ENCODE data around the gene DHCR24.
"Not testable (repeated sequence)": the region's sequence is repeated elsewhere in the genome, so short reads cannot be mapped to it uniquely, and the experiment has no call there.

Gene DHCR24

DNA sequence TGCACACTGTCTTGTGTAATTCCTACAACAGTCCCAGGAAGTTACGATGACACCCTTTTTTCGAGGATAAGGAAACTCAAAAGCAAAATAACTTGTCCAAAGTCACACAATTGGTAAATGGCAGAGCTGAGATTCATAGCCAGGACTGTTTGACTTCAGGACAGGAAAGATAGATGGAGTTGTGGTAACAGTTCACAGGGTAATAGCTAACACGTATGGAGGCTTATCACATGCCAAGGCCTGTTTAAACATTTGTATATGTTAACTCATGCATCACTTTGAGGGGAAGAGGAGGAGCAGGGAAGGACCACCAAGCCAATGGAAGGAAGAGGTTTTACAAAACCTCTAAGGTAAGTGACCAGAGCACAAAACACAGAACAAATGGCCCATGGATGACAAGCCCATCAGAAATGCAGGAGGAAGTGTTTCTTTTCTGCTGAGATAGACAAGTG is 2.8 kb downstream of the DHCR24 start:
- no peak for DNase-seq (ENCODE audit: low read depth in 1 of 2, low spot score in 1 of 2)
- in situ Hi-C loops (cut with HindIII; ENCODE audit: low pct_unique_long_range_greater_than_20kb, low sequenced_read_pairs) = no loop called here
- no peak for TF ChIP-seq JUND (IDR thresholded peaks at IDR 0.05; ENCODE audit: low read depth)

- DNase-seq (ENCODE audit: low read depth in 1 of 2, low spot score in 1 of 2) = no peak
- in situ Hi-C loops (cut with HindIII; ENCODE audit: low pct_unique_long_range_greater_than_20kb, low sequenced_read_pairs) = no loop called here
- TF ChIP-seq JUND (IDR thresholded peaks at IDR 0.05; ENCODE audit: low read depth) = no peak
Observed at GRCh38 chr1:54883349-54884102, 3.5 kb downstream of the DHCR24 start.

- TF ChIP-seq JUND (IDR thresholded peaks at IDR 0.05; ENCODE audit: low read depth) = no peak
- in situ Hi-C loops (cut with HindIII; ENCODE audit: low pct_unique_long_range_greater_than_20kb, low sequenced_read_pairs) = no loop called here
- DNase-seq (ENCODE audit: low read depth in 1 of 2, low spot score in 1 of 2) = no peak
Observed at GRCh38 chr1:54882519-54882918, 4.5 kb downstream of the DHCR24 start.

DNA sequence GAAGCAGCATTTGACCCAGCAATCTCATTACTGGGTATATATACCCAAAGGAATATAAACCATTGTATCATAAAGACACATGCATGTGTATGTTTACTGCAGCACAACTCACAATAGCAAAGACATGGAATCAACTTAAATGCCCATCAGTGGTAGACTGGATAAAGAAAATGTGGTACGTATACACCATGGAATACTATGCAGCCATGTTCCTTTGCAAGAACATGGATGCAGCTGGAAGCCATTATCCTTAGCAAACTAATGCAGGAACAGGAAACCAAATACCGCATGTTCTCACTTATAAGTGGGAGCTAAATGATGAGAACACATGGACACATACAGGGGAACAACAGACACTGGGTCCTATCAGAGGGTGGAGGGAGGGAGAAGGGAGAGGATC is 5.4 kb downstream of the DHCR24 start:
- DNase-seq (ENCODE audit: low read depth in 1 of 2, low spot score in 1 of 2); in situ Hi-C loops (cut with HindIII; ENCODE audit: low pct_unique_long_range_greater_than_20kb, low sequenced_read_pairs): not testable (repeated sequence)

- no peak for TF ChIP-seq JUND (IDR thresholded peaks at IDR 0.05; ENCODE audit: low read depth)
- in situ Hi-C loops (cut with HindIII; ENCODE audit: low pct_unique_long_range_greater_than_20kb, low sequenced_read_pairs) = no loop called here
- no peak for DNase-seq (ENCODE audit: low read depth in 1 of 2, low spot score in 1 of 2)
Observed at GRCh38 chr1:54879872-54880271, 7.1 kb downstream of the DHCR24 start.

- in situ Hi-C loops (cut with HindIII; ENCODE audit: low pct_unique_long_range_greater_than_20kb, low sequenced_read_pairs) = no loop called here
- no peak for DNase-seq (ENCODE audit: low read depth in 1 of 2, low spot score in 1 of 2)
- TF ChIP-seq JUND (IDR thresholded peaks at IDR 0.05; ENCODE audit: low read depth) = no peak
Observed at GRCh38 chr1:54876814-54877213, 10.2 kb downstream of the DHCR24 start.

DNA sequence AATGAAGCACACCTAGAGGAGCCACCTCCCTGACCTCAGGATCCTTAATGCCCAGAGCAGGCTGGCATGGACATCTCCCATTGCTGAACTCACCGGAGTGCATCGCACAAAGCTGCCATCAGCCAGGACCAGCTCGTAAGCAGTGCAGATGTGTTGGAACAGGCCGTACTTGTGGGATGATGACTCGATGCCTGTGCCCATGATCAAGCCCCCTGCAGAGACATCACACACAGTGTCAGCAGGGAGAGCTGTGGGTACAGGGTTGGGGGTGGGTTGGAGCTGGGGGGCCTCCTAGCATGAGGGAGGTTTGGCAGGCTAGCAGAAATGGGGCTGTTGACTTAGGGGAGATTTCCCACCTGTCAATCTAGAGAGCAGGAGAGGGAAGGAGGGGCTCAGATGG is 12.0 kb downstream of the DHCR24 start:
- DNase-seq (ENCODE audit: low read depth in 1 of 2, low spot score in 1 of 2) = no peak
- no peak for TF ChIP-seq JUND (IDR thresholded peaks at IDR 0.05; ENCODE audit: low read depth)
- in situ Hi-C loops (cut with HindIII; ENCODE audit: low pct_unique_long_range_greater_than_20kb, low sequenced_read_pairs) = no loop called here

DNA sequence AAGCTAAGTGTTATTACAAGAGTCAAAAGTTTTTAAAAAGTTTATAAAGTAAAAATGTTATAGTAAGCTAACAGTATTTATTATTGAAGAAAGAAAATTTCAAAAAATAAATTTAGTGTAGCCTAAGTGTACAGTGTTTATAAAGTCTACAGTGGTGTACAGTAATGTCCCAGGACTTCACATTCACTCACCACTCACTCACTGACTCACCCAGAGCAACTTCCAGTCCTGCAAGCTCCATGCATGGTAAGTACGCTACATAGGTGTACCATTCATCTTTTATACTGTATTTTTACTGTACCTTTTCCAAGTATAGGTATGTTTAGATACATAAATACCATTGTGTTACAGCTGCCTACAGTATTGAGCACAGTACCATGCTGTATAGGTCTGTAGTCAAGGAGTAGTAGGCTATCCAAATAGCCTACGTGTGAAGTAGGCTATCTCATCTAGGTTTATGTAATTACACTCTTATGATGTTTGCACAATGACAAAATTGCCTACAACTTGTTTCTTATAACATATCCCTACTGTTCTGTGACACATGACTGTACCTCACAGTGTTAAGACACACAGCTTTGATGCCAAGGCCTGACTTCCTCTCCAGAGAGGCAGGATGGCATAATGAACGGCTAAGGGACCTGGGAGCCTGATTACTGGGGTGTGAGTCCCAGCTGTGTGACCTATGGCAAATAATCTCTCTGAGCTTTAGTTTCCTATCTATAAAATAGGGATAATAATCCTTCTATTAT is 12.7 kb downstream of the DHCR24 start:
- no peak for TF ChIP-seq JUND (IDR thresholded peaks at IDR 0.05; ENCODE audit: low read depth)
- in situ Hi-C loops (cut with HindIII; ENCODE audit: low pct_unique_long_range_greater_than_20kb, low sequenced_read_pairs) = no loop called here
- no peak for DNase-seq (ENCODE audit: low read depth in 1 of 2, low spot score in 1 of 2)

DNA sequence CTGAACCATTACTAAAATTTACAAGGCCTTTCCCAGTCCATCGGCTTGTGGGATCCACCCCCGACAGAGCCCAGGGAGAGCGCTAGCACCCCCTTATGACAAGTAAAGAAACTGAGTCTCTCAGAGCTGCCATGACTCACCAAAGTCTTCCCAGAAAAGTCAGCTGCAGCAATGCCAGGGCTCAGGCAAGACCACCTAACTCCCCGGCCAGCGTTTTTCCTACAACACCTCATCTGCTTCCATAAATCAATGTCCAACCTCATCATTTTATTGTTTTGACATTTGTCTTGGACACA is 15.0 kb downstream of the DHCR24 start:
- TF ChIP-seq JUND (IDR thresholded peaks at IDR 0.05; ENCODE audit: low read depth) = no peak
- no peak for DNase-seq (ENCODE audit: low read depth in 1 of 2, low spot score in 1 of 2)
- in situ Hi-C loops (cut with HindIII; ENCODE audit: low pct_unique_long_range_greater_than_20kb, low sequenced_read_pairs) = no loop called here

GRCh38 chr1:54871275-54872035 is 15.5 kb downstream of the DHCR24 start:
- DNase-seq (ENCODE audit: low read depth in 1 of 2, low spot score in 1 of 2) = no peak
- TF ChIP-seq JUND (IDR thresholded peaks at IDR 0.05; ENCODE audit: low read depth) = no peak
- in situ Hi-C loops (cut with HindIII; ENCODE audit: low pct_unique_long_range_greater_than_20kb, low sequenced_read_pairs) = no loop called here

GRCh38 chr1:54870869-54871268 is 16.1 kb downstream of the DHCR24 start:
- TF ChIP-seq JUND (IDR thresholded peaks at IDR 0.05; ENCODE audit: low read depth) = no peak
- no peak for DNase-seq (ENCODE audit: low read depth in 1 of 2, low spot score in 1 of 2)
- in situ Hi-C loops (cut with HindIII; ENCODE audit: low pct_unique_long_range_greater_than_20kb, low sequenced_read_pairs) = no loop called here

DNA sequence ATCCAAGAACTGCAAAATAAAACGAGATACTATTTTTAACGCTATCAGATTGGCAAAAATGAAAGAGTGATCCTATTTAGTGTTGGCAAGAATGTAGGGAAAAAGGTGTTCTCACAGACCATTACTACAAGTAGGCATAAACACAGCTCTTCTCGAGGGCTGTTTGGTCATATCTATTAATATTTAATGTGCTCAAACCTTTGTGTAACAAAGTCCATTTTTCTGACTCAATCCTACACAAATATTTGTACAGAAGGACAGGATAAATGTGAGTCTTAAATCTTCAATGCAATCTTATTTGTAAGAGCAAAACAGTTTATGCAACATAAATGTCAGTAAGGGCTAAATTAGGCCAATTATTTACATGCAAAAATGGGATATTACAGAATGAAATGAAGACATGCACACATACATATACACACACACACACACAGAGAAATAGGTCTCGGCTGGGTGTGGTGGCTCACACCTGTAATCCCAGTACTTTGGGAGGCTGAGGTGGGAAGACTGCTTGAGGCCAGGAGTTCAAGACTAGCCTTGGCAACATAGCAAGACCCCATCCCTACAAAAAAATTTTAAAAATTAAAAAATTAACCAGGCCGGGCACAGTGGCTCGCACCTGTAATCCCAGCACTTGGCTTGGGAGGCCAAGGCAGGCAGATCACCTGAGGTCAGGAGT is 17.7 kb downstream of the DHCR24 start:
- TF ChIP-seq JUND (IDR thresholded peaks at IDR 0.05; ENCODE audit: low read depth) = no peak
- in situ Hi-C loops (cut with HindIII; ENCODE audit: low pct_unique_long_range_greater_than_20kb, low sequenced_read_pairs) = no loop called here
- no peak for DNase-seq (ENCODE audit: low read depth in 1 of 2, low spot score in 1 of 2)

GRCh38 chr1:54867717-54868057 is 19.3 kb downstream of the DHCR24 start:
- in situ Hi-C loops (cut with HindIII; ENCODE audit: low pct_unique_long_range_greater_than_20kb, low sequenced_read_pairs) = no loop called here
- no peak for DNase-seq (ENCODE audit: low read depth in 1 of 2, low spot score in 1 of 2)

More at GRCh38 chr1:54867717-54868057, 19.3 kb downstream of the DHCR24 start:
- TF ChIP-seq JUND (IDR thresholded peaks at IDR 0.05; ENCODE audit: low read depth) = no peak
